Esophagus squamous epithelium (tissue), 5 donors: Measurements from ENCODE around the gene OCLN. TPM values are rescaled to one million over a fixed set of nuclear protein-coding genes. Genes with fewer than 3 reads are reported as not detected.
"Not testable (repeated sequence)": the region's sequence is repeated elsewhere in the genome, so short reads cannot be mapped to it uniquely, and the experiment has no call there.

Experiments
- DNase-seq: peaks from one replicate; lab custom pipeline; 2025; lab: John Stamatoyannopoulos, UW
- H3K27ac ChIP-seq, 4 donors: fragments of 200-600 bp; sonication (generic); one replicate each; pipeline ENCODE4 v1.5.1; 2016 to 2019; ENCODE audit warnings: mild to moderate bottlenecking in 1 of 4
- H3K27me3 ChIP-seq, 4 donors: fragments of 200-600 bp; sonication (generic); 1 replicate in 3 of 4; 2 replicates in 1 of 4; pipeline versions ENCODE4 v1.5.1 to v1.6.0; 2017 to 2021; ENCODE audit warnings: antibody characterized with exemption in 1 of 4
- H3K36me3 ChIP-seq, 3 donors: fragments of 200-600 bp; sonication (generic); one replicate each; pipeline ENCODE4 v1.5.1; 2016 to 2019
- H3K4me1 ChIP-seq, 3 donors: fragments of 200-600 bp; sonication (generic); one replicate each; pipeline ENCODE4 v1.5.1; 2017 to 2019
- H3K4me3 ChIP-seq, 4 donors: fragments of 200-600 bp; sonication (generic); 1 replicate in 3 of 4; 2 replicates in 1 of 4; pipeline ENCODE4 v1.5.1; 2016 to 2019; ENCODE audit warnings: mild to moderate bottlenecking in 2 of 4, moderate library complexity in 1 of 4
- H3K9me3 ChIP-seq, 3 donors: fragments of 200-600 bp; sonication (generic); one replicate each; pipeline ENCODE4 v1.5.1; 2016 to 2019
- POLR2A ChIP-seq, 4 donors: fragments of 450-650 bp; IDR thresholded peaks; one replicate each; pipeline ENCODE4 v1.6.1; 2017; ENCODE audit warnings: antibody characterized with exemption in 4 of 4, mild to moderate bottlenecking in 4 of 4, moderate library complexity in 3 of 4
- WGBS, 2 donors: methylation state at CpG; one replicate each; pipeline ENCODE4 v1.1.5; 2018; 5-methylcytosine and 5-hydroxymethylcytosine counted together
- intact Hi-C: fragments of 100-400 bp; cut with DNase I; formaldehyde crosslinking; loops from one replicate; pipeline ENCODE4 v1.15.0; 2022
- total RNA-seq, 4 donors: library from RNA; depleted of rRNA; stranded (reverse); fragments of >200 nt; gene quantifications; one replicate each; pipeline ENCODE4 v1.1.0, GENCODE V29; 2016
- TF ChIP-seq, protein P1 (sequence below), 6 experiments: fragments of 450-650 bp in 4 of 6; fragments of 200-600 bp in 2 of 6; sonication (generic) in 2 of 6; IDR thresholded peaks; one replicate each; pipeline ENCODE4 v1.5.1; 2016 to 2019; ENCODE audit warnings: antibody characterized with exemption in 6 of 6, mild to moderate bottlenecking in 4 of 6, moderate library complexity in 4 of 6
- donor health status: DM: yes; HTN: yes; CAD: no.

Gene OCLN
- total RNA-seq, 4 donors from 2014 or later, result 12.0 to 56.2 (median 31.8) TPM

DNA sequence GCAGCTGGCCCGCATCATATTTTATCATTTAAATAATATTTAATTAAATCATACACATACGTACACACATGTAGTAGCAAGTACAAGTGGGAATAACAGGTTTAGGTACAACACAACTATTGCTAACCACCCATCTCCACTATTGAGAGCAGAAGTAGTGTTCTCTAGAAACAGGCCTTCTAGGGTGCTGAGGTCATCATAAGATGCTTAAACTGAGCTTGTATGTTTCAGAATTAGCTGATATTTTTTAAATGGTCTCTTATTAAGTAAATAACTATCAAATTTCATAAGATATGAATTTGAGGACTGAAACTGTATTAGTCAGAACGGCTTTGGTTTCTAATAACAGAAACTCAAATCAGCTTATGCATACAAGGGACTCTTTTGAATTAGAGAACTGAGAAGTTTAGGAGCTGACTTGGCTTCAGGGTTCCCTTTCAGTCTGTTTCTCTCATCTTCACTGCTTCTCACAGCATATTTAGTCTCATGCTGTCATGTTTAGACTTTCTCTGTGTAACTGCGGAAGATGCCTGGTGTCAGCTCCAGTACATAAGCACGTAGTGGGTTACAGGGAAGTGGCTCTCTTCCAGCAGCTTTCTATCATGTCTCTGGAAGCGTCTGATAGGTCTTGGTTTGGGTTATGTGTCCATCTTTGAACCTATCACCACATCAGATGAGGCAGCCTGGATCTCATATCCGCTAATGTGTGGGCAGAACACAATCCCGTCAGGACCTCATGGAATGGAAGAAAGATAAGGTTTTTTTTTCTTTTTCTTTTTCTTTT, 25.0 kb upstream of the OCLN start:
- H3K9me3 ChIP-seq, result no peaks in the 10 kb centered on the region
- no peak for DNase-seq
- H3K36me3 ChIP-seq, result no peaks in the 10 kb centered on the region
- H3K4me1 ChIP-seq, result no peaks in the 10 kb centered on the region
- H3K27ac ChIP-seq, result no peak overlapping the region
- H3K4me3 ChIP-seq, result no peak overlapping the region
- intact Hi-C loops, result no loop called here
- no peak for TF ChIP-seq POLR2A (IDR thresholded peaks at IDR 0.05)
- TF ChIP-seq, protein P1, sequence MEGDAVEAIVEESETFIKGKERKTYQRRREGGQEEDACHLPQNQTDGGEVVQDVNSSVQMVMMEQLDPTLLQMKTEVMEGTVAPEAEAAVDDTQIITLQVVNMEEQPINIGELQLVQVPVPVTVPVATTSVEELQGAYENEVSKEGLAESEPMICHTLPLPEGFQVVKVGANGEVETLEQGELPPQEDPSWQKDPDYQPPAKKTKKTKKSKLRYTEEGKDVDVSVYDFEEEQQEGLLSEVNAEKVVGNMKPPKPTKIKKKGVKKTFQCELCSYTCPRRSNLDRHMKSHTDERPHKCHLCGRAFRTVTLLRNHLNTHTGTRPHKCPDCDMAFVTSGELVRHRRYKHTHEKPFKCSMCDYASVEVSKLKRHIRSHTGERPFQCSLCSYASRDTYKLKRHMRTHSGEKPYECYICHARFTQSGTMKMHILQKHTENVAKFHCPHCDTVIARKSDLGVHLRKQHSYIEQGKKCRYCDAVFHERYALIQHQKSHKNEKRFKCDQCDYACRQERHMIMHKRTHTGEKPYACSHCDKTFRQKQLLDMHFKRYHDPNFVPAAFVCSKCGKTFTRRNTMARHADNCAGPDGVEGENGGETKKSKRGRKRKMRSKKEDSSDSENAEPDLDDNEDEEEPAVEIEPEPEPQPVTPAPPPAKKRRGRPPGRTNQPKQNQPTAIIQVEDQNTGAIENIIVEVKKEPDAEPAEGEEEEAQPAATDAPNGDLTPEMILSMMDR (IDR thresholded peaks at IDR 0.05), result no peak
- WGBS, 2 donors, result 79 to 84% methylated on average over 7 to 8 of the region's 8 CpGs
- H3K27me3 ChIP-seq, result no peaks in the 10 kb centered on the region

DNA sequence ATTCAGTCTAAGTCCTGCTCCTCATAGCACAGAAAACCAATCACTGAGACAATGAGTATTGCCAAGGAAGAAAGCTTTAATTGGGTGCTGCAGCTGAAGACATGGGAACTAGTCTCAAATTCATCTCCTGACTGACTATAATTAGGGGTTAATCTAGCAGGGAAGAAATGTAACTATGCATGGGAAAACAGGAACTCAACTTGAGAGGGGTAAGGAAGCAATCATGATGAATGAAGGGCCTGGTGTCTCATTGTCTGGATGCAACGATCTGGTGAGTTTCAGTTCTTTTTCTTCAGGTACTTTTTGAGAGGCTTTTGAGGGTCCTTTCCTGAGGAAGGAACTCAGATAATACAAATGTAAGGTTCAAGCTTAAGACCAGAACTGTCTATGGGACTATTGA, 24.0 kb upstream of the OCLN start:
- WGBS, 2 donors, result 24 to 26% methylated on average over 1 of the region's 1 CpG
- no peaks in the 10 kb centered on the region for H3K36me3 ChIP-seq

DNA sequence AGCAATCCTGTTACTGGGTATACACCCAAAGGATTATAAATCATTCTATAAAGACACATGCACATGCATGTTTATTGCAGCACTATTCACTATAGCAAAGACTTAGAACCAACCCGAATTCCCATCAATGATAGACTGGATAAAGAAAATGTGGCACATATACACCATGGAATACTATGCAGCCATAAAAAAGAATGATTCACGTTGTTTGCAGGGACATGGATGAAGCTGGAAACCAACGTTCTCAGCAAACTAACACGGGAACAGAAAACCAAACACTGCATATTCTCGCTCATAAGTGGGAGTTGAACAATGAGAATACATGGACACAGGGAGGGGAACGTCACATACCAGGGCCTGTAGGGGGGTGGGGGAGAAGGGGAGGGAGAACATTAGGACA, 21.1 kb upstream of the OCLN start:
- H3K4me1 ChIP-seq, H3K27me3 ChIP-seq, H3K36me3 ChIP-seq, DNase-seq, H3K27ac ChIP-seq, H3K4me3 ChIP-seq, H3K9me3 ChIP-seq, intact Hi-C loops: not testable (repeated sequence)
- 84 to 90% methylated on average over 6 of the region's 6 CpGs for WGBS, 2 donors

More for the DNA sequence above, 24.0 kb upstream of the OCLN start:
- no peaks in the 10 kb centered on the region for H3K27me3 ChIP-seq
- TF ChIP-seq, protein P1 (IDR thresholded peaks at IDR 0.05), result no peak
- no peak overlapping the region for H3K4me3 ChIP-seq
- no peak overlapping the region for H3K27ac ChIP-seq
- intact Hi-C loops, result no loop called here
- no peaks in the 10 kb centered on the region for H3K9me3 ChIP-seq
- no peak for DNase-seq
- no peaks in the 10 kb centered on the region for H3K4me1 ChIP-seq

DNA sequence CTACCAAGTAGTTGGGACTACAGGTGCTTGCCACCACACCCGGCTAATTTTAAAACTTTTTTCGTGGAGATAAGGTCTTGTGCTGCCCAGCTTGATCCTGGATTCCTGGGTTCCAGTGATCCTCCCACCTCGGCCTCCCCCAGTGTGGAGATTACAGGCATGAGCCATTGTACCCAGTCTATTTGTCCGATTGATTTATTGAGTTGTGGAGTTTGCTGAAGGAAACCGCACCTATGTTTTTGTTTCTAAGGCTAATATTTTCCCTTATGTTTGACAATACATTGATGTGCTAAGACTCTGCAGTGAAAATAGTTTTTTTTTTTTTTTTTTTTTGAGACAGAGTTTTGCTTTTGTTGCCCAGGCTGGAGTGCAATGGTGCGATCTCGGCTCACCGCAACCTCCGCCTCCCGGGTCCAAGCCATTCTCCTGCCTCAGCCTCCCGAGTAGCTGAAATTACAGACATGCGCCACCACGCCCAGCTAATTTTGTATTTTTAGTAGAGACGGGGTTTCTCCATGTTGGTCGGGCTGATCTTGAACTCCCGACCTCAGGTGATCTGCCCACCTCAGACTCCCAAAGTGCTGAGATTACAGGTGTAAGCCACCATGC, 20.0 kb upstream of the OCLN start:
- intact Hi-C loops, H3K4me1 ChIP-seq, H3K27ac ChIP-seq, H3K4me3 ChIP-seq, DNase-seq, H3K36me3 ChIP-seq, H3K9me3 ChIP-seq, H3K27me3 ChIP-seq: not testable (repeated sequence)
- WGBS, 2 donors, result 87 to 91% methylated on average over 13 to 16 of the region's 16 CpGs

DNA sequence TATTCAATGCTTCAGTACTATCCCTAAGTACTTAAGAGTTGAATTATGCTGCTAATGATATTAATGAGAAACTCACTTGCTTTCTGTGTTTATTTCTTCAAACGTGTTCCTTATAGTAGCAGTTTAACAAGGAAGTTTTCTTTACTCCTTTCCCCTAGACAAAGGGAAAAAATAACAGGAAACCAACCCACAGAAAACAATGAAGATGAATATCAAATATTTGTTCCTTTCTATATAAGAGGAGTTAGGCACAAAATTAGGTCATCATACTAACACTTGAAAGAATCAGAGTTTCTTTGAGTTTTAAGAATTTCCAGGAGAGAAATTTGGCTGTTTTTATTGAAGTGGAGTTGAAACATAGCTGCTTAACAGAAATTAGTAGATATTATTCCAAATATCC, 15.4 kb upstream of the OCLN start:
- no peak for DNase-seq
- Histone ChIP-seq H3K4me3 (no peak overlapping the region), H3K4me1 (no peaks in the 10 kb centered on the region), H3K27ac (no peak overlapping the region), H3K36me3 (no peaks in the 10 kb centered on the region), H3K9me3 (no peaks in the 10 kb centered on the region), H3K27me3 (no peaks in the 10 kb centered on the region)
- 8 to 11% methylated on average over 1 of the region's 1 CpG for WGBS, 2 donors
- TF ChIP-seq, protein P1 (IDR thresholded peaks at IDR 0.05), result no peak
- TF ChIP-seq POLR2A (IDR thresholded peaks at IDR 0.05), result no peak
- intact Hi-C loops, result no loop called here

DNA sequence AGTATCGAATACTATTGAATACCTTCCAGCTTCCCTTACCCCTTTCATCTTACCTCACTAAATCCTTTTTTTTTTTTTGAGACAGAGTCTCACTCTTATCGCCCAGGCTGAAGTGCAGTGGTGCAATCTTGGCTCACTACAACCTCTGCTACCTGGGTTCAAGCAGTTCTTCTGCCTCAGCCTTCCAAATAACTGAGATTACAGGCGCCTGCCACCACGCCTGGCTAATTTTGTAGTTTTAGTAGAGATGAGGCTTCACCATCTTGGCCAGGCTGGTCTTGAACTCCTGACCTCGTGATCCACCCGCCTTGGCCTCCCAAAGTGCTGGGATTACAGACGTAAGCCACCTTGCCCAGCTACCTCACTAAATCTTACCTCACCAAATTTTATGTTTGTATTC, 14.3 kb upstream of the OCLN start:
- H3K27ac ChIP-seq, H3K36me3 ChIP-seq, H3K4me3 ChIP-seq, H3K27me3 ChIP-seq, H3K9me3 ChIP-seq, DNase-seq, H3K4me1 ChIP-seq, intact Hi-C loops: not testable (repeated sequence)
- WGBS, 2 donors, result 81 to 82% methylated on average over 7 of the region's 7 CpGs
